H9 (cell line): ENCODE data around the gene PTPRN2. TPM values are rescaled to one million over a fixed set of nuclear protein-coding genes. Genes with fewer than 3 reads are reported as not detected.

ENCODE experiments used
- DNase-seq: peaks from one replicate; pipeline ENCODE4 v3.0.0-alpha.2; 2017
- H2AFZ ChIP-seq: one replicate; pipeline ENCODE4 v1.6.1; 2013; ENCODE audit warnings: mild to moderate bottlenecking, low read length, control low read depth, moderate library complexity
- H2AK5ac ChIP-seq: 2 replicates; pipeline ENCODE4 v1.6.1; 2013; ENCODE audit warnings: low read length, control low read depth, mixed read lengths; ENCODE audit not compliant: insufficient read length
- H2BK120ac ChIP-seq: one replicate; pipeline ENCODE4 v1.6.1; 2013; ENCODE audit warnings: low read depth, mild to moderate bottlenecking, low read length, control low read depth, inconsistent platforms; ENCODE audit not compliant: poor library complexity, severe bottlenecking
- H2BK12ac ChIP-seq: 2 replicates; pipeline ENCODE4 v1.6.1; 2013; ENCODE audit warnings: low read length, control low read depth, mixed read lengths, low read depth; ENCODE audit not compliant: insufficient read length
- H2BK15ac ChIP-seq: 2 replicates; pipeline ENCODE4 v1.6.1; 2013; ENCODE audit warnings: low read depth, low read length, control low read depth
- H2BK20ac ChIP-seq: one replicate; pipeline ENCODE4 v1.6.1; 2013; ENCODE audit warnings: low read depth, mild to moderate bottlenecking, low read length, control low read depth, inconsistent platforms; ENCODE audit not compliant: poor library complexity, severe bottlenecking
- H2BK5ac ChIP-seq: 2 replicates; pipeline ENCODE4 v1.6.1; 2013; ENCODE audit warnings: low read length, control low read depth, mixed read lengths; ENCODE audit not compliant: insufficient read length
- H3K14ac ChIP-seq: 2 replicates; pipeline ENCODE4 v1.6.1; 2013; ENCODE audit warnings: low read length, control low read depth; ENCODE audit not compliant: insufficient read depth
- H3K18ac ChIP-seq: 2 replicates; pipeline ENCODE4 v1.6.1; 2013; ENCODE audit warnings: low read depth, mild to moderate bottlenecking, mixed read lengths, low read length, control low read depth; ENCODE audit not compliant: insufficient read length
- H3K23ac ChIP-seq: 2 replicates; pipeline ENCODE4 v1.6.1; 2013; ENCODE audit warnings: low read length, control low read depth, mixed read lengths, low read depth; ENCODE audit not compliant: insufficient read length
- H3K23me2 ChIP-seq: 2 replicates; pipeline ENCODE4 v1.6.1; 2013; ENCODE audit warnings: low read depth, mild to moderate bottlenecking, mixed read lengths, low read length, control low read depth; ENCODE audit not compliant: insufficient read length, poor library complexity, severe bottlenecking
- H3K27ac ChIP-seq: 2 replicates; pipeline ENCODE4 v1.5.1; 2013; ENCODE audit warnings: low read length, control low read depth, mixed read lengths, low read depth; ENCODE audit not compliant: insufficient read length
- H3K27me3 ChIP-seq: 2 replicates; pipeline ENCODE4 v1.6.1; 2013; ENCODE audit warnings: low read length, control low read depth, inconsistent platforms; ENCODE audit not compliant: insufficient read depth
- H3K4ac ChIP-seq: 2 replicates; pipeline ENCODE4 v1.6.1; 2013; ENCODE audit warnings: low read depth, mild to moderate bottlenecking, control low read depth, inconsistent platforms, low read length, moderate library complexity
- H3K4me1 ChIP-seq: 2 replicates; pipeline ENCODE4 v1.6.1; 2013; ENCODE audit warnings: low read length, control low read depth, inconsistent platforms; ENCODE audit not compliant: insufficient read depth
- H3K4me2 ChIP-seq: 2 replicates; pipeline ENCODE4 v1.6.1; 2013; ENCODE audit warnings: low read length, control low read depth, mixed read lengths; ENCODE audit not compliant: insufficient read length, insufficient read depth
- H3K56ac ChIP-seq: 2 replicates; pipeline ENCODE4 v1.6.1; 2013; ENCODE audit warnings: low read depth, mild to moderate bottlenecking, mixed read lengths, low read length, control low read depth; ENCODE audit not compliant: insufficient read length
- H3K79me1 ChIP-seq: 2 replicates; pipeline ENCODE4 v1.6.1; 2013; ENCODE audit warnings: low read depth, mild to moderate bottlenecking, moderate library complexity, low read length, control low read depth, inconsistent platforms; ENCODE audit not compliant: insufficient read depth, poor library complexity, severe bottlenecking
- H3K79me2 ChIP-seq: 2 replicates; pipeline ENCODE4 v1.6.1; 2013; ENCODE audit warnings: low read length, control low read depth, inconsistent platforms; ENCODE audit not compliant: insufficient read depth
- H3K9ac ChIP-seq: 2 replicates; pipeline ENCODE4 v1.6.1; 2013; ENCODE audit warnings: low read length, control low read depth, mixed read lengths; ENCODE audit not compliant: insufficient read length; ENCODE audit errors: extremely low read depth
- H3K9me3 ChIP-seq: one replicate; pipeline ENCODE4 v1.6.1; 2013; ENCODE audit warnings: low read depth, low read length, inconsistent platforms; ENCODE audit not compliant: control insufficient read depth
- H3T11ph ChIP-seq: one replicate; pipeline ENCODE4 v1.6.1; 2013; ENCODE audit warnings: mild to moderate bottlenecking, low read length, control low read depth, inconsistent platforms
- H4K20me1 ChIP-seq: one replicate; pipeline ENCODE4 v1.6.1; 2013; ENCODE audit not compliant: control insufficient read depth, insufficient read length, insufficient read depth
- H4K5ac ChIP-seq: 2 replicates; pipeline ENCODE4 v1.6.1; 2013; ENCODE audit warnings: low read depth, mild to moderate bottlenecking, mixed read lengths, low read length, control low read depth; ENCODE audit not compliant: insufficient read length
- H4K8ac ChIP-seq: replicated peaks from 2 replicates; pipeline ENCODE4 v1.6.1; 2013; ENCODE audit warnings: low read length, control low read depth, mixed read lengths, low read depth; ENCODE audit not compliant: insufficient read length
- H4K91ac ChIP-seq: 2 replicates; pipeline ENCODE4 v1.6.1; 2013; ENCODE audit warnings: low read depth, mild to moderate bottlenecking, moderate library complexity, mixed read lengths, low read length, control low read depth; ENCODE audit not compliant: insufficient read length
- H3K27ac Mint-ChIP-seq, 3 experiments: 2 replicates in 2 of 3; 3 replicates in 1 of 3; pipeline ENCODE4 v1.8.0; 2020 to 2021; ENCODE audit warnings: mixed read lengths in 3 of 3, mild to moderate bottlenecking in 1 of 3, moderate library complexity in 1 of 3
- H3K27me3 Mint-ChIP-seq: 2 replicates; pipeline ENCODE4 v1.8.0; 2021; ENCODE audit warnings: low read depth, mild to moderate bottlenecking, moderate library complexity, mixed read lengths
- H3K36me3 Mint-ChIP-seq, 3 experiments: 2 replicates in 2 of 3; 3 replicates in 1 of 3; pipeline ENCODE4 v1.8.0; 2020 to 2021; ENCODE audit warnings: low read depth in 3 of 3, mixed read lengths in 3 of 3; ENCODE audit not compliant: insufficient read depth in 1 of 3
- H3K4me1 Mint-ChIP-seq, 2 experiments: 2 replicates each; pipeline ENCODE4 v1.8.0; 2020; ENCODE audit warnings: mixed read lengths in 2 of 2
- H3K4me3 Mint-ChIP-seq, 2 experiments: 2 replicates in 1 of 2; 3 replicates in 1 of 2; pipeline ENCODE4 v1.8.0; 2020 to 2021; ENCODE audit warnings: mild to moderate bottlenecking in 2 of 2, mixed read lengths in 2 of 2, moderate library complexity in 1 of 2
- H3K9me3 Mint-ChIP-seq, 2 experiments: 2 replicates in 1 of 2; 3 replicates in 1 of 2; pipeline ENCODE4 v1.8.0; 2020; ENCODE audit warnings: mild to moderate bottlenecking in 2 of 2, mixed read lengths in 2 of 2, moderate library complexity in 1 of 2
- CTCF ChIP-seq: fragments of 200-600 bp; sonication (generic); conservative IDR thresholded peaks from 3 replicates; pipeline ENCODE4 v1.8.0; 2021; ENCODE audit warnings: antibody characterized with exemption, mild to moderate bottlenecking
- WGBS: extraction: QIAGEN DNeasy Blood & Tissue Kit; methylation state at CpG from one replicate; pipeline ENCODE4 v1.1.7; 2013; ENCODE audit warnings: missing lambda C conversion rate, low lambda C conversion rate, mixed read lengths; ENCODE audit not compliant: insufficient read length; ENCODE audit errors: extremely low coverage; 5-methylcytosine and 5-hydroxymethylcytosine counted together
- total RNA-seq: library from RNA; stranded (reverse); gene quantifications from 2 replicates; pipeline ENCODE4 v1.2.1, GENCODE V29; 2021

The PTPRN2 gene
- total RNA-seq, 1 experiment from 2014 or later: 5.2 TPM

- H2AFZ ChIP-seq: no peak overlapping the region
- H3K56ac ChIP-seq: no peak overlapping the region
- no peaks in the 10 kb centered on the region for H3K9me3 ChIP-seq
- peaks cover 3% of the 10 kb centered on the region; the same call in 1 of the 2 replicates for H3K4me1 ChIP-seq
- H3K23me2 ChIP-seq: peaks cover 3% of the 10 kb centered on the region
- peaks cover 0 to 11% (median 3%) of the 10 kb centered on the region in 3 experiments; a peak in 3 of 7 replicates for H3K36me3 Mint-ChIP-seq
- no peak overlapping the region for H3K27ac ChIP-seq
- H2BK12ac ChIP-seq: no peak overlapping the region
- no CpG with 5 or more reads among the region's 21 CpGs for WGBS
- no peak overlapping the region for H4K5ac ChIP-seq
- no peak overlapping the region for H3K4ac ChIP-seq
- TF ChIP-seq CTCF: no peak
- peak overlapping the region in 1 of 3 experiments; percentile 13; a peak in 2 of 7 replicates for H3K27ac Mint-ChIP-seq
- no peak overlapping the region for H2BK120ac ChIP-seq
- no peak overlapping the region for H4K91ac ChIP-seq
- H2BK15ac ChIP-seq: no peak overlapping the region
- H3K79me2 ChIP-seq: no peaks in the 10 kb centered on the region
- no peak overlapping the region for H4K8ac ChIP-seq
- no peak overlapping the region for H3K9ac ChIP-seq
- no peak overlapping the region for H3K14ac ChIP-seq
- no peaks in the 10 kb centered on the region for H3K27me3 ChIP-seq
- peaks cover 8% of the 10 kb centered on the region for H3K27me3 Mint-ChIP-seq
- peaks cover 21 to 45% of the 10 kb centered on the region in 2 experiments for H3K4me1 Mint-ChIP-seq
- H3K79me1 ChIP-seq: no peaks in the 10 kb centered on the region
- H3K9me3 Mint-ChIP-seq: peaks cover 17 to 19% of the 10 kb centered on the region in 2 experiments; a peak in 4 of 5 replicates
- H3K23ac ChIP-seq: no peak overlapping the region
- H2AK5ac ChIP-seq: no peak overlapping the region
- H4K20me1 ChIP-seq: no peaks in the 10 kb centered on the region
- H3K4me3 Mint-ChIP-seq: no peak overlapping the region
- H3K18ac ChIP-seq: no peak overlapping the region
- H3T11ph ChIP-seq: no peak overlapping the region
- peak; percentile 17 for DNase-seq
- H2BK20ac ChIP-seq: no peak overlapping the region
- no peak overlapping the region for H2BK5ac ChIP-seq
- H3K4me2 ChIP-seq: no peak overlapping the region
Measured at GRCh38 chr7:158323741-158324396, 263.8 kb downstream of the PTPRN2 start.
